Heart right ventricle (tissue), 16 donors: ENCODE results near the gene TBC1D22A. TPM values are rescaled to one million over a fixed set of nuclear protein-coding genes. Genes with fewer than 3 reads are reported as not detected.

Experiments
- ATAC-seq, 8 donors: fragments of 200-7000 bp; cut with Tn5 transposase; one replicate each; pipeline ENCODE4 v1.9.1; 2020; ENCODE audit warnings: mild to moderate bottlenecking in 8 of 8, moderate library complexity in 8 of 8, moderate number of reproducible peaks in 1 of 8
- DNase-seq, 2 donors: peaks; one replicate each; pipeline ENCODE4 v3.0.0-alpha.2; 2020
- H3K27ac ChIP-seq, 10 donors: fragments of 200-600 bp; sonication (generic) in 2 of 10; one replicate each; pipeline versions ENCODE4 v1.5.0 to v1.8.0; 2020 to 2022; ENCODE audit warnings: mild to moderate bottlenecking in 3 of 10
- H3K27me3 ChIP-seq, 7 donors: fragments of 200-600 bp; one replicate each; pipeline ENCODE4 v1.8.0; 2021 to 2022; ENCODE audit warnings: mild to moderate bottlenecking in 2 of 7
- H3K36me3 ChIP-seq, 9 donors: fragments of 200-600 bp; sonication (generic) in 1 of 9; one replicate each; pipeline versions ENCODE4 v1.5.0 to v1.8.0; 2020 to 2022; ENCODE audit warnings: mild to moderate bottlenecking in 2 of 9
- H3K4me1 ChIP-seq, 9 donors: fragments of 200-600 bp; sonication (generic) in 1 of 9; one replicate each; pipeline versions ENCODE4 v1.5.0 to v1.8.0; 2020 to 2022; ENCODE audit warnings: mild to moderate bottlenecking in 4 of 9
- H3K4me3 ChIP-seq, 10 donors: fragments of 200-600 bp; sonication (generic) in 2 of 10; one replicate each; pipeline versions ENCODE4 v1.5.0 to v1.8.0; 2020 to 2022; ENCODE audit warnings: mild to moderate bottlenecking in 7 of 10, moderate library complexity in 2 of 10
- H3K9me3 ChIP-seq, 11 donors: fragments of 200-600 bp in 10 of 11; sonication (generic) in 2 of 11; one replicate each; pipeline versions ENCODE4 v1.5.0 to v1.8.0; 2013 to 2022; ENCODE audit warnings: mild to moderate bottlenecking in 2 of 11, control low read depth in 1 of 11, moderate library complexity in 1 of 11
- CTCF ChIP-seq, 9 donors: fragments of 200-600 bp; sonication (generic) in 2 of 9; IDR thresholded peaks; one replicate each; pipeline versions ENCODE4 v1.5.0 to v1.8.0; 2021 to 2022; ENCODE audit warnings: antibody characterized with exemption in 9 of 9, mild to moderate bottlenecking in 5 of 9, moderate library complexity in 1 of 9
- WGBS, 2 donors: extraction: QIAGEN DNeasy Blood & Tissue Kit; methylation state at CpG; one replicate each; pipeline ENCODE4 v1.1.7; 2013; ENCODE audit warnings: inconsistent platforms in 1 of 2; 5-methylcytosine and 5-hydroxymethylcytosine counted together
- intact Hi-C, 10 donors: fragments of 100-400 bp; cut with DNase I; formaldehyde crosslinking; loops; one replicate each; pipeline versions ENCODE4 v1.11.1 to v1.14.2; 2022
- polyA plus RNA-seq, 2 donors: library from polyadenylated mRNA; stranded (reverse); fragments of 200-250 nt; gene quantifications; one replicate each; pipeline ENCODE4 v1.2.3, GENCODE V29; 2013
- total RNA-seq, 10 donors: library from RNA; stranded (reverse); fragmentation: NEBNext Ultra II Directional in 3 of 10; extraction: Animal tissue kit (Norgen Biotek cat#: 25700) in 3 of 10; gene quantifications; one replicate each; pipeline versions ENCODE4 v1.2.1 to v1.2.4, GENCODE V29; 2021 to 2023
- donor health status: Arrhythmogenic right ventricular cardiomyopathy.
- donor health status: ischemic (EF 13 %, LVEDD 7.1; RV severe dilation, severe dysfunction).
- donor health status: healthy with polysubstance abuse.
- donor health status: DM: no; HTN: yes; CAD: no.
- donor health status: DM: no; HTN: no; CAD: no.
- donor health status: ischemic (EF 25% LVEDD 6.9; RV normal size, moderate dysfunction).
- donor health status: ischemic (EF 25% LVEDD 5.7; RV mildly dilated, moderate dysfunction).
- donor health status: healthy.
- donor health status: DM: yes; HTN: yes; CAD: no.
- donor health status: Ischemic cardiomyopathy.
- donor health status: ischemic (EF 35%, LVEDD 5.7; RV mildly dilated, moderate dysfunction).
- donor health status: nonischemic (EF 11% LVEDD 7.7; RV severe dilation, severe dysfunction).
- donor health status: DM: yes; HTN: yes; CAD: no.
- donor health status: PGD.
- donor health status: ischemic (EF 29% LVEDD 5.4; RV normal size, mild dysfunction).
- donor health status: nonischemic (EF 23%, LVEDD 6.1; RV moderate dilation, normal function).

TBC1D22A gene
- total and polyA plus RNA-seq, 12 donors: 7.2 to 27.9 (median 17.9) TPM

- WGBS, 2 donors: 96 to 97% methylated on average over 14 of the region's 14 CpGs
Observed at GRCh38 chr22:47045691-47046410, 283.4 kb downstream of the TBC1D22A start.

GRCh38 chr22:47046411-47047065 lies 284.1 kb downstream of the TBC1D22A start:
- H3K4me3 ChIP-seq: no peak overlapping the region
- H3K36me3 ChIP-seq: no peaks in the 10 kb centered on the region
- H3K27me3 ChIP-seq: no peaks in the 10 kb centered on the region
- no peak overlapping the region for H3K27ac ChIP-seq
- no peaks in the 10 kb centered on the region for H3K9me3 ChIP-seq
- DNase-seq (peak in 1 of 2 donors; percentile 3), ATAC-seq (no peak)
- WGBS, 2 donors: 78 to 79% methylated on average over 10 of the region's 10 CpGs
- TF ChIP-seq CTCF (IDR thresholded peaks at IDR 0.05): no peak
- no peaks in the 10 kb centered on the region for H3K4me1 ChIP-seq
- intact Hi-C loops: no loop called here

More at GRCh38 chr22:47045691-47046410, 283.4 kb downstream of the TBC1D22A start:
- Histone ChIP-seq H3K36me3 (no peaks in the 10 kb centered on the region), H3K27ac (no peak overlapping the region), H3K4me1 (no peaks in the 10 kb centered on the region), H3K27me3 (no peaks in the 10 kb centered on the region), H3K4me3 (no peak overlapping the region), H3K9me3 (no peaks in the 10 kb centered on the region)
- DNase-seq: no peak
- TF ChIP-seq CTCF (IDR thresholded peaks at IDR 0.05): no peak
- intact Hi-C loops: no loop called here
- no peak for ATAC-seq

DNA sequence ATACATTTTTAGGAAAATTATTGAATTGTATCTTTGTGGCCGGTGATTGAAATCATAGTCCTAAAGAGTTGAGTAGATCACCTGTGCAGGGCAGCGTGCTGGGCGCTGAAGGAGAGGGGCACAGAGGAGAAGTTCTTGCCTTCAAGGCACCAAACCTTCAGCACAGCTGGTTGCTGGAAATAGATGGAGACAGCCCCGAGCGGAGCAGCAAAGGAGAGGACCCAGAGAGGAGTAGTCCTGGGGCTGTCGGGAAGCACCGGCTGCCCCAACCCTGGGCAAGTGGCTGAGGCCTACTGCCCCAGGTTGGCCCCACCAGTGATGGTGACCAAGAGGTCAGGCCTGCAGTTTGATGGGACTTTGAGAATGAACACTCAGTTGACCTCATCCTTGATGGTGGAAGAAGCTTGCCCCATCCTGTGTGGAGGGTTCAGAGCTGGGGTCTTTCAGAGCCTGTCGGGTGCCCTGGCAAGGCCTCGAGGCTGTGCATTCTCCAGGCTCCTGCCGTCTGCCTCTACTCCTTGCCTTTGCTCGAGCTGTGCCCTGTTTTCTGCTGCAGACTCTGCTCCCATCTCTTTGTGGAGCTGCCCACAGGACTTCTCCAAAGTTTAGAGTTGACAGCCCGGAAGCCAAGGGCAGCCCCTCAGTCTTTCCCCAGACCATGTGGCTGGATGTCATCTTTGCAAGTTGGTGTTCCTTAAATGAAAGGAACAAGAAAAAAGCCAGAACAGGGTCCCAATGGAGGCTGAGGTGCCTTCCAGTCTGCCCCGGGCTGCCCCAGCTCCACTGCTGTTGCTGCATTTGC lies 285.1 kb downstream of the TBC1D22A start:
- H3K36me3 ChIP-seq: no peaks in the 10 kb centered on the region
- intact Hi-C loops: no loop called here
- WGBS, 2 donors: 97 to 98% methylated on average over 13 of the region's 13 CpGs
- no peaks in the 10 kb centered on the region for H3K27me3 ChIP-seq
- no peak overlapping the region for H3K27ac ChIP-seq
- DNase-seq: peak in 1 of 2 donors; percentile 1
- no peaks in the 10 kb centered on the region for H3K4me1 ChIP-seq
- H3K9me3 ChIP-seq: no peaks in the 10 kb centered on the region
- no peak for TF ChIP-seq CTCF (IDR thresholded peaks at IDR 0.05)
- no peak overlapping the region for H3K4me3 ChIP-seq
- ATAC-seq: no peak
